OCI-LY1 (cell line): ENCODE results near the gene DIP2C.

Experiments
- H2AFZ ChIP-seq: fragments of 200-600 bp; sonication (generic), shearing (Covaris generic); 2 replicates; pipeline ENCODE4 v1.6.0; 2014; ENCODE audit warnings: antibody characterized with exemption, mild to moderate bottlenecking, low read length
- H3F3A ChIP-seq: fragments of 200-600 bp; sonication (generic), shearing (Covaris generic); 2 replicates; pipeline ENCODE4 v1.6.0; 2014; ENCODE audit warnings: mild to moderate bottlenecking, antibody characterized with exemption, low read length, moderate library complexity; ENCODE audit not compliant: insufficient read depth
- H3K27ac ChIP-seq: fragments of 200-600 bp; sonication (generic); 2 replicates; pipeline ENCODE4 v1.5.1; 2014; ENCODE audit warnings: low read length, mixed run types, mild to moderate bottlenecking, low read depth; ENCODE audit not compliant: poor library complexity, severe bottlenecking
- H3K27me3 ChIP-seq: fragments of 200-600 bp; sonication (generic); 2 replicates; pipeline ENCODE4 v1.6.0; 2014; ENCODE audit warnings: antibody characterized with exemption, mild to moderate bottlenecking, low read length, moderate library complexity; ENCODE audit not compliant: insufficient read depth
- H3K36me3 ChIP-seq: fragments of 200-600 bp; sonication (generic); 2 replicates; pipeline ENCODE4 v1.6.1; 2014; ENCODE audit warnings: mild to moderate bottlenecking, antibody characterized with exemption, low read length, moderate library complexity, mixed read lengths; ENCODE audit not compliant: insufficient read depth
- H3K4me1 ChIP-seq: fragments of 200-600 bp; sonication (generic); 2 replicates; pipeline ENCODE4 v1.5.1; 2014; ENCODE audit warnings: mild to moderate bottlenecking, low read length, moderate library complexity; ENCODE audit not compliant: insufficient read depth, severe bottlenecking
- H3K4me2 ChIP-seq: fragments of 200-600 bp; sonication (generic), shearing (Covaris generic); 2 replicates; pipeline ENCODE4 v1.6.1; 2014; ENCODE audit warnings: low read length
- H3K4me3 ChIP-seq: fragments of 200-600 bp; sonication (generic); 2 replicates; pipeline ENCODE4 v1.5.1; 2014; ENCODE audit warnings: low read length, low read depth, mild to moderate bottlenecking, mixed read lengths; ENCODE audit not compliant: poor library complexity, severe bottlenecking
- H3K79me2 ChIP-seq: fragments of 200-600 bp; shearing (Covaris generic); 2 replicates; pipeline ENCODE4 v1.6.1; 2016; ENCODE audit warnings: mixed run types, low read length, mixed read lengths; ENCODE audit not compliant: insufficient read depth
- H3K9ac ChIP-seq: fragments of 200-600 bp; sonication (generic), shearing (Covaris generic); 2 replicates; pipeline ENCODE4 v1.6.1; 2014; ENCODE audit warnings: mild to moderate bottlenecking, low read length, mixed read lengths
- H3K9me2 ChIP-seq: fragments of 200-600 bp; sonication (generic), shearing (Covaris generic); 2 replicates; pipeline ENCODE4 v1.6.1; 2014; ENCODE audit warnings: low read depth, mild to moderate bottlenecking, low read length, mixed read lengths
- H3K9me3 ChIP-seq: fragments of 200-600 bp; shearing (Covaris generic); 2 replicates; pipeline ENCODE4 v1.6.1; 2014; ENCODE audit warnings: low read length, mixed read lengths
- H4K20me1 ChIP-seq: fragments of 200-600 bp; sonication (generic), shearing (Covaris generic); 2 replicates; pipeline ENCODE4 v1.6.0; 2016; ENCODE audit warnings: mild to moderate bottlenecking, low read length; ENCODE audit not compliant: insufficient read depth
- EZH2 ChIP-seq: fragments of 200-600 bp; sonication (generic), shearing (Covaris generic); IDR thresholded peaks from 2 replicates; pipeline ENCODE4 v1.8.0; 2017; ENCODE audit warnings: borderline replicate concordance, mixed run types, mild to moderate bottlenecking, antibody characterized with exemption, low read length, moderate library complexity, mixed read lengths
- TF ChIP-seq, protein P1 (sequence below): fragments of 200-600 bp; sonication (generic), shearing (Covaris generic); IDR thresholded peaks from 2 replicates; pipeline ENCODE4 v1.5.1; 2017; ENCODE audit warnings: mild to moderate bottlenecking, antibody characterized with exemption, low read length, moderate library complexity, mixed read lengths

DIP2C gene

DNA sequence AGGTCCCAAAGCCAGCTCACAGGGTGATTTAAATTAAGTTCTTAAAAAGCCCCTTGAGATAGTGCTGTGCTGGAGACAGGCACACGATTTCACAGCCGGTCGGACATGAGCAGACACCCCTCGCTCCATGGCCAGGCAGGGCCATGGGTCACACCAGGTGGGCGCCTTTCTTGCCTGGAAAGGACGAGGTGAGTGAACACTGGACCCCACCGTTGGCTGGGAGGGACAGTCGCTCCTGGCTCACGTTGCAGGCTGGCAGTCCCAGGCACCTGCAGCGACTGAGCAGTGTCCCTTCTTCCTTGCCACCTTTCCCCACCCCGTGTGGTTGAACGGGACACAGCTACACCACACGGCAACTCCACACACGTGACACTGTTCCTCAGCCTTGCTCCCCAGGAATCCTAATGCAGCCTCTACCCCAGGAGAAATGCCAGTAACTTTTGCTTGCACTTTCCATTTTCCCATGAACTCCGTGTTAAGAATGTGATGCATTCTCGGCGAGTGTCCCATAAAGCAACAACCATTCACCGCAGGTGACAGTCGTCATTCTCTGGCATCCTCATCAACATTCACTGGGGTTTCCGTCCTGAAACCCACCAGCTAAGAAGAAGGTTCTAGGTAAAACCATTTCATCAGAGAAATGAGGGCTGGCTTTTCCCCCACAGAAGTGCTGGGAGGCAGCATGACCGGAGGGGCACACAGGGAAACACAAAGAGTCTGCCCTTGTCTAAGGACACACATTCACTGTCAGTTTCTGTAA lies 336.8 kb downstream of the DIP2C start:
- Histone ChIP-seq H3K27ac (peak overlapping the region; percentile 59), H3K4me2 (no peak overlapping the region), H3K79me2 (no peaks in the 10 kb centered on the region), H3K9ac (no peak overlapping the region), H4K20me1 (no peaks in the 10 kb centered on the region), H3K36me3 (peaks cover 98% of the 10 kb centered on the region), H3K9me3 (no peaks in the 10 kb centered on the region), H3K4me1 (peaks cover 15% of the 10 kb centered on the region), H3K9me2 (no peaks in the 10 kb centered on the region), H3K27me3 (no peaks in the 10 kb centered on the region), H2AFZ (no peak overlapping the region), H3K4me3 (no peak overlapping the region), H3F3A (no peaks in the 10 kb centered on the region)
- no peak for TF ChIP-seq EZH2
- TF ChIP-seq, protein P1, sequence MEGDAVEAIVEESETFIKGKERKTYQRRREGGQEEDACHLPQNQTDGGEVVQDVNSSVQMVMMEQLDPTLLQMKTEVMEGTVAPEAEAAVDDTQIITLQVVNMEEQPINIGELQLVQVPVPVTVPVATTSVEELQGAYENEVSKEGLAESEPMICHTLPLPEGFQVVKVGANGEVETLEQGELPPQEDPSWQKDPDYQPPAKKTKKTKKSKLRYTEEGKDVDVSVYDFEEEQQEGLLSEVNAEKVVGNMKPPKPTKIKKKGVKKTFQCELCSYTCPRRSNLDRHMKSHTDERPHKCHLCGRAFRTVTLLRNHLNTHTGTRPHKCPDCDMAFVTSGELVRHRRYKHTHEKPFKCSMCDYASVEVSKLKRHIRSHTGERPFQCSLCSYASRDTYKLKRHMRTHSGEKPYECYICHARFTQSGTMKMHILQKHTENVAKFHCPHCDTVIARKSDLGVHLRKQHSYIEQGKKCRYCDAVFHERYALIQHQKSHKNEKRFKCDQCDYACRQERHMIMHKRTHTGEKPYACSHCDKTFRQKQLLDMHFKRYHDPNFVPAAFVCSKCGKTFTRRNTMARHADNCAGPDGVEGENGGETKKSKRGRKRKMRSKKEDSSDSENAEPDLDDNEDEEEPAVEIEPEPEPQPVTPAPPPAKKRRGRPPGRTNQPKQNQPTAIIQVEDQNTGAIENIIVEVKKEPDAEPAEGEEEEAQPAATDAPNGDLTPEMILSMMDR, result no peak

DNA sequence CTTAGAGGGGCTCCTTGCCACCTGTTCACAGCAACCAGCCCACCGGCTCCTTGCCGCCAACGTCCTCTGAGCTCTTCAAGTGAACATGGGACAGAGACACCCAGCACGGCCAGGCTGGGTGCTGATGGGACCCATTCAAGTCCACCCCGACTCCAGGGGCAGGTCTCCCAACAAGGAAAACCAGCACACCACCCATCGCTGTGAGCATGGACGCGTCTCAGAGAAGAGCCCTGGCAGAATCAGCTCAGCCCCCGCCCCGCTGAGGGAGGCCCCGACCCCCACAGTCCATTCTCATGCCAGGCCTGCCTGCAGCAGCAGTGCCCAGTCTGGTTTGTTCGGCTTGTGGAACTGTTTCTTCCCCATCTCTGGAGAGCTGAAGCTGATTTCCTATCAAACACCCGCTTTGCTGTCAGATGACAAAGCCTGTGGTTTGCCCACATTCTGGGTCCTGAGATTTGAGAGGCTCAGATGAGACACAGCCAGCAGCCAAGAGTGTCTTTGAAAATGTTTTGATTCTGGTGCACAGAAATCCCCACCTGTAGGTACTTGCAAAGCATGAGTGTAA lies 337.6 kb downstream of the DIP2C start:
- H3K27me3 ChIP-seq, result no peaks in the 10 kb centered on the region
- H3K9me2 ChIP-seq, result no peaks in the 10 kb centered on the region
- H3K9me3 ChIP-seq, result no peaks in the 10 kb centered on the region
- no peak for TF ChIP-seq EZH2
- TF ChIP-seq, protein P1, result no peak
- H2AFZ ChIP-seq, result no peak overlapping the region
- H3K4me1 ChIP-seq, result peaks cover 10% of the 10 kb centered on the region
- no peaks in the 10 kb centered on the region for H3F3A ChIP-seq
- no peak overlapping the region for H3K4me2 ChIP-seq
- H3K79me2 ChIP-seq, result no peaks in the 10 kb centered on the region
- H3K27ac ChIP-seq, result peak overlapping the region; percentile 59
- H3K9ac ChIP-seq, result no peak overlapping the region
- no peaks in the 10 kb centered on the region for H4K20me1 ChIP-seq
- peaks cover 91% of the 10 kb centered on the region for H3K36me3 ChIP-seq
- no peak overlapping the region for H3K4me3 ChIP-seq

DNA sequence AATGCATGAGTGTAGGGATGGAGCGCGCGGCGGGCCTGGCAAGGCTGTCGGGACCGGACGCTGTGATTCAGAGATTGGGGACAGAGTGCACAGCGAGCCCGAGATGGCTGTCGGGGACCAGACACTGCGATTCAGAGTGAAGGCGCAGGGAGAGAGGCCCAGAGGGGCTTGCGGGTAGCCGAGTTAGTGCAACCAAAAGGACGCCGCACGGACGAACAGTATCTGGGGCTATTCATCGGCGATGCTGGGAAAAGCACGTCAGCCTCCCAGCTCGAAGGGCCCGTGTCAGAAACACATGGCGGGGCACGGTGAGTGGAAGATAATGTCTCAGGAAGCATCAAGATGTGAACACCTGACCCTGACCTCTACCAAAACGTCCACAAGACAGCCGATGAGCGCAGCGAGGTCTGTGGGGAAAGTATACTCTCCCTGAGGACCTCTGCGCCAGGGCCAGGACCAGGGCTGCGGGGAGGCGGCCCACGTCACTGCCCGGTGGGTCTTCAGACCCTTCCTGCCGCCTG lies 338.4 kb downstream of the DIP2C start:
- H3K9me2 ChIP-seq, result no peaks in the 10 kb centered on the region
- H3K79me2 ChIP-seq, result no peaks in the 10 kb centered on the region
- no peak overlapping the region for H3K27ac ChIP-seq
- H3F3A ChIP-seq, result no peaks in the 10 kb centered on the region
- H3K4me3 ChIP-seq, result no peak overlapping the region
- H3K4me2 ChIP-seq, result no peak overlapping the region
- no peaks in the 10 kb centered on the region for H4K20me1 ChIP-seq
- no peak overlapping the region for H2AFZ ChIP-seq
- H3K9me3 ChIP-seq, result no peaks in the 10 kb centered on the region
- TF ChIP-seq, protein P1, result no peak
- TF ChIP-seq EZH2, result no peak
- peaks cover 83% of the 10 kb centered on the region for H3K36me3 ChIP-seq
- H3K9ac ChIP-seq, result no peak overlapping the region
- H3K27me3 ChIP-seq, result no peaks in the 10 kb centered on the region
- peaks cover 2% of the 10 kb centered on the region for H3K4me1 ChIP-seq
